Fibroblast of upper back skin (primary cell): Measurements from ENCODE around the gene IRAK2.
"Not testable (repeated sequence)": the region's sequence is repeated elsewhere in the genome, so short reads cannot be mapped to it uniquely, and the experiment has no call there.

ENCODE experiments used
- DNase-seq: peaks from one replicate; pipeline ENCODE4 v3.0.0-alpha.2; 2013

IRAK2 gene

DNA sequence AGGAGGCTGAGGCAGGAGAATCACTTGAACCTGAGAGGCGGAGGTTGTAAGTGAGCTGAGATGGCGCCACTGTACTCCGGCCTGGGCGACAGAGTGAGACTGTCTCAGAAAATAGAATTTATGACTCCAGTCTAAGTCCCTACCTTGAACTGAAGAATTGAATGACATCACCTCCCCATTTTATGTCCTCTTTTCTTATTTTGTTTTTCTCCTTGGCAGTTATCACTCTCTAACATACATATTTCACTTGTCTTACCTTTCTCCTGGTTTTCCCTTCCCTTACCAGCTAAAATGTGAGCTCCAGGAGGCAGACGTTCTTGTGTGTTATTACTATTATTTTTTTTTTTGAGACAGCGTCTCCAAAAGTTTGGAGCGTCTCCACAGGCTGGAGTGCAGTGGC lies 91.1 kb downstream of the IRAK2 start:
- DNase-seq = no peak

DNA sequence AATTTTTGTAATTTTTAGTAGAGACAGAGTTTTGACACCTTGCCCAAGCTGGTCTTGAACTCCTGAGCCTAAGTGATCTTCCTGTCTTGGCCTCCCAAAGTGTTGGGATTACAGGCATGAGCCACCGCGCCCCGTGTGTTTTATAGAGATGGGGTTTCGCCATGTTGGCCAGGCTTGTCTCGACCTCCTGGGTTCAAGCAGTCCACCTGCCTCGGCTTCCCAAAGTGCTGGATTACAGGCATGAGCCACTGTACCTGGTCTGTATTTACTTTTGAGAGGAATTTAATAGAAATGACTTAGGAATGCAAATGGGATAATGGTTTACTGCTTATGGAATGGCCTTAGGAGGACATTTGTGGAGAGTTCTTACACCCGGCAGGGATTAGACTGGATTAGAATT lies 94.3 kb downstream of the IRAK2 start:
- DNase-seq = no peak

DNA sequence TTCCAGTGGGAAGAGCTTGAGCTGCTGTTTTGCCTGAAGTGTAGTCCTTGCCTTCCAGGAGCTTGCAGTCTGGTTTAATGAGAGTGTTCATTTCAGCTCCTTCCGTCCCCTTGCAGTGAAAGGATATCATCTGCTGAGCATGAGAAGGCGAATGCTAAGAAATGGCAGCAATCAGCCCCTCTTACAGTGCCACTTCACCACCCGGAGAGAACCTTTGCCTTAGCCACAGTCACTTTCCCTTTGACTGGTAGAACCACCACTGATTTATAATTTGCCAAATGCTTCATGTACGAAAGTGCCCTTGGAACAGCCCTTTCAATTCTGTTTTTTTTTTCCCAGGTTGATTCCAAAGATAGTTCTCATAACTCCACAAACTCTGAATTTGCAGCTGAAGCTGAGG lies 95.1 kb downstream of the IRAK2 start:
- DNase-seq = no peak

DNA sequence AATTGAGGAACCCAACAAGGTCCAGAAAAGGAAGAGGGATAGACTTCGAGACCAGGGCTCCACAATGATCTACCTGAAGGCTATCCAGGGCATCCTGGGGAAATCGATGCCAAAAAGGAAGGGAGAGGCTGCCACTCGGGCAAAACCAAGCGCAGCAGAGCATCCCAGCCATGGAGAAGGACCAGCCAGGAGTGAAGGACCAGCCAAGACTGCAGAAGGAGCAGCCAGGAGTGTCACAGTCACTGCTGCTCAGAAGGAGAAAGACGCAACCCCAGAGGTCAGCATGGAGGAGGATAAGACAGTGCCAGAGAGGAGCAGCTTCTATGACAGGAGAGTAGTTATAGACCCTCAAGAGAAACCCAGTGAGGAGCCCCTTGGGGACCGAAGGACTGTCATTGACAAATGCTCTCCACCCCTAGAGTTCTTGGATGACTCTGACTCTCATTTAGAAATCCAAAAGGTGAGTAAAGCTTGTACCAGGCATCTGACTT lies 95.5 kb downstream of the IRAK2 start:
- DNase-seq = no peak

DNA sequence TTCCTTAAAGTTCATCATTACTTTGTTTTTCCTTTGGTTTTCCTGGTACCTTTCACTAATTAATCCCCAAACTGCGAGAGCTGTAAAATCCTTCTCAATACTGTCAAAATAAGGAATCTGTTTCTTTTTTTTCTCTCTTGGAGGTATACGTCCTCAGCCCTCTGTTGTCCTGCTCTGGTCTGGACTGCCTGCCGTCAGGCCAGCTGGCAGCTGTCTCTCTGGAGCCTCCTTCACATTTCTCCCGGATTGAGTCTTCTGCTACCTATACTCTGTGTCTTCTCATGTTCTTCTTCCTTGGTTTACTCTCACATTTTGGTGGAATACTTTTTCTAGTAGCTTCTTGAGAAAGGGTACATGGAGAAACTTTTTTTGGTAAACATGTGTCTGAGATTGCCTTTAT lies 97.3 kb downstream of the IRAK2 start:
- no peak for DNase-seq

DNA sequence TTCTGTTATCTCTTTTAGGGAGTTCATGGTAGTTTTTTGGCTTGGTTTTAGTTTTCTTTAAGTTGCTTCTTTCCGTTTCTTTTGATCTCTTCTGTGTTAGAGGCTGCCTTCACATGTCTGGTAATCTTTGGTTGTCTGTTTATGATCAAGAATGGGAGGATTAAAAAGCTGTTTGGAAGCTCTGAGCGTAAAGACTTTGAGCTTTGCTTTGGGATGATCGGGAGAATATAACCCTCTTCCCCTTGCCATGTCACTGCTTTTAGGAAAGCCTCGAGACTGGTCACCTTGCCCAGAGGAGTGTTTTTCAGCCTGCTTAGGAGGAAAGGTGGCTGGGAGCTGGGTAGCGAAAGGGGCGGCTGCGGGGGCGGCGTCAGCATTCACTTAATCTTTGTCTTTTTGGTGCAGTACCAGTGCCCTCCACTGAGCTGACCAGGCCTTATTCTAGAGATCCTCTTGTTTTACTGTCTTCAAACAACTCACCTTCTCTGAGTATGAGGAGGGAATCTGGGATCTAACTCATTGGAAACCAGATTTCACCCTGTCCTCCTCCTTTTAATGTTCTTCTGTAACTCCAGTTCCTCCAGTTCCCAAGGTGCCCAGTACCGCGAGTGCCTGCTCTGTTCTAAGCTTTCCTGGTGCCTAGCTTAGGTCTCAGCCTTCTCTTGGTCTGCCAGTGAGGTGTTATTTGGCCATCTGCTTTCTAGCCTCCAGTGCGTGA lies 99.1 kb downstream of the IRAK2 start:
- peak; percentile 31 for DNase-seq

DNA sequence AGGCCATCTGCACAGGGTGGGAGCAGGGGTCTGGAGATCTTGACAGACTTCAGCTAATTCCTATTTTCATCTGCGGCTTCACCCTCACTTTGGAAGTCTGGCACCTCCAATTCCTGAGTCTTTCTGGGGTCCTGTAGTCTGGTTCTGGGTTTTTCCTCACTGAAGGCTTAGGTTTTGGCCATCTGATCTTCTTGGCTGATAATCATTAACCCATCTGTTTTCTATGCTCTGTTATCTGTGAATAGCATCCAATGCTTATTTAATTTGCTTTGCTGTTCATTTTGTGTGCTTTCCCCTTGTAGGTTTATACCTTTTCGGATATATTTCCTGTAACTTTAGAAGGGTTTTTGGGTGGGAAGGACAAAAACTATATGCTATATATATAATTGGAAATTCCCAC lies 101.1 kb downstream of the IRAK2 start:
- DNase-seq = no peak

DNA sequence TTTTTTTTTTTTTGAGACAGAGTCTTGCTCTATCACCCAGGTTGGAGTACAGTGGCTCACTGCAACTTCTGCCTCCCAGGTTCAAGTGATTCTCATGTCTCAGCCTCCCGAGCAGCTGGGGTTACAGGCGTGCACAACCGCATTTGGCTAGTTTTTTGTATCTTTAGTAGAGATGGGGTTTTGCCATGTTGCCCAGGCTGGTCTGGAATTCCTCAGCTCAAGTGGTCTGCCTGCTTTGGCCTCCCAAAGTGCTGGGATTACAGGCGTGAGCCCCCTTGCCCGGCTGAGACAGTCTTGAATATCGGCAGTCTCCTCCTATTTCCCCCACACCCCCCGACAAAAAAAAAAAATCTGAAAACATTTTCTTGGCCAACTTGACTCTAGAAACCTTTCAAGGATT lies 102.2 kb downstream of the IRAK2 start:
- DNase-seq = not testable (repeated sequence)

DNA sequence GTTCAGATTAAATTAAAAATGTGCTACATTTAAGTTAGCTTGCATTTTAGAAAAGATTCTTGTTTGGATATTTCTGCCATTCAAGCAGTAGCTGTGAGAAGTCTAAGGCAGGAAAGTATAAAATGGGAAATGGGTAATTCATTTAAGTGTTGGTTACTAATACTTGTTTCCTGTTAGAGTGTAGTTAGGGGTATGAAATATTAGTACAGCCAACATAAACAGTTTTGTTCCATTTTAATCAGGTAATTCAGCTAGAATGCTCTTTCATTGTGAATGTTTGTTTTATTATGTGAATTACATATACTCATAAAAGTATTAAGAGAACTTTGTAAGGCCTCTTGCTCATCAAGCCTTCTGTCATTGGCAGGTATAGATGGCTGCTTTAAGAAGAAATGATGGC lies 103.4 kb downstream of the IRAK2 start:
- no peak for DNase-seq

DNA sequence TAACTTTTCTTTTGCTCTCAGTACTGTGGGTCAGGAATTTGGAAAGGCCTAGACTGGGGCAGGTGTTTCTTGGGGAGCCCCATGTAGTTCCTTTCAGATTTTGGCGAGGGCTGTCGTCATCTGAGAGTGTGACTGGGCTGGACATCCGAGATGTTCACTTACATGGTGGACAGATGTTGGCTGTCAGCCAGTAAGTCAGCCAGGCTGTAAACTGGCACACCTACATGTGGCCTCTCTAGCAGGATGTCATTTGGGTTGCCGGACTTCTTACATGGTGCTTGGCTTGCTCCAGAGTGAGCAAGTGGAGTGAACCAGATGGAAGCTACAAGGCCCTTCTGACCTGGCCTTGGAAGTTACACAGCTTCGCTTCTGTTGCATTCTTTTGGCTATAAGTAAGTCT lies 104.2 kb downstream of the IRAK2 start:
- DNase-seq = no peak

DNA sequence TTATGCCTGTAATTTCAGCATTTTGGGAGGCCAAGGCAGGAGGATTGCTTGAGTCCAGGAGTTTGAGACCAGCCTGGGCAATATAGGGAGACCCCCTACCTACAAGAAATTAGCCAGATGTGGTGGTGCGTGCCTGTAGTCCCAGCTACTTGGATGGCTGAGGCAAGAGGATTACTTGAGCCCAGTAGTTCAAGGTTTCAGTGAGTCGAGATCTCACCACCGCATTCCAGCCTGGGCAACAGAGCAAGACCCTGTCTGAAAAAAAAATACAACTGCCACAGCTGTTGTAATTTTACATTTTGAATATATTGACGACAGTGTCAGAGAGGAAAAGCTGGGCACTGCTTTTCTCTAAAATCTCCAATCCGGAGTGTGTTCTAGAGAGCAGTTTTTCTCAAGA lies 104.7 kb downstream of the IRAK2 start:
- DNase-seq = no peak

DNA sequence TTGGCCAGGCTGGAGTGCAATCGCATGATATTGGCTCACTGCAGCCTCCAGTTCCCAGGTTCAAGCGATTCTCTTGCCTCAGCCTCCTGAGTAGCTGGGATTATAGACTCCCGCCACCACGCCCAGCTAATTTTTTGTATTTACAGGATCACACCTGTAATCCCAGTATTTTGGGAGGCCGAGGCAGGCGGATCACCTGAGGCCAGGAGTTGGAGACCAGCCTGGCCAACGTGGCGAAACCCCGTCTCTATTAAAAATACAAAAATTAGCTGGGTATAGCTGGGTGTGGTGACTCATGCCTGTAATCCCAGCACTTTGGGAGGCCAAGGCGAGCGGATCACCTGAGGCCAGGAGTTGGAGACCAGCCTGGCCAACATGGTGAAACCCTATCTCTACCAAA lies 107.8 kb downstream of the IRAK2 start:
- not testable (repeated sequence) for DNase-seq

DNA sequence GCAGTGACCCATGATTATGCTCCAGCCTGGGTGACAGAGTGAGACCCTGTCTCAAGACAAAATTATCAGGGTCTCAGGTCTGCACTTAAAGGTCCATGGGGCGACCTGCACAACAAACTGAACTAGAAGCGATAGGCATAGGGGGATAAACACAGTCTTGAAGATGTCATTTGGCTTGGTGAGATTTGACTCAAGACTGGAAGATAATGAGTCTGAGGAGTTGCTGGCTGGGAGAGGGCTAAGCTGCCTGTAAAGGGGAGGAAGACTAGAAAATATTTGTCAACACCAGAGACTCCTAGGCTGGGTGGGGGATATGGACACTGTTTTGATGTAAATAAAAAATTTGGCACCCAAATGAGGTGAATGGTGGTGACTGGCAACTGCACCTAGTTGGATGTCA lies 108.3 kb downstream of the IRAK2 start:
- no peak for DNase-seq

DNA sequence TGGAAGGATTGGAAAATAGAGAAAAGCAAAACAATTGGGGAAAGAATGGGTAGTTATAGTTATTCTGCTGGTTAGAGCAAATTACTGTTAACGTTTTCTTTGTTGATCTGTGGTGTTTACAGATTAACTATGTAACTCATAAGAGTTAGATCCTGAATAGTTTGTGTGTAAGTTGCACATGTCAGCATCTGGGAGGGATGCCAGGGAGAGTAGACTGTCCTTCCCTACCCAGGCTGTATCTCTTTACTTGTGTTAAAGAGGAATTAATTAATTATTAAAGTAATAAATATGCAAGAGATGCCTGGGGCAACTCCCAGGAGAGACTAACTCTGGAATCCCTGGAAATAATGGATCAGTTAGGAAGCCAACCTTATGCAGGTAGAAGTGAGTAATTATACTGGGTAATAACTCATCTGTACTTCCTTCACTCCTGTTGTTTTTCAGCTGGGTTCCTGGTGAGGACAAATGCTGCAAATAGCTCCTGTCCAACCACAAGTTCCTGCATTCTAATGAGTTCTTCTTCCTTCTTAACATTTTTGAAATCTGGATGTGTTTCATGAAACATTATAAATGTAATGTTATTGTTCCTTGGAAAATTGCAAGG lies 109.1 kb downstream of the IRAK2 start:
- DNase-seq = no peak

DNA sequence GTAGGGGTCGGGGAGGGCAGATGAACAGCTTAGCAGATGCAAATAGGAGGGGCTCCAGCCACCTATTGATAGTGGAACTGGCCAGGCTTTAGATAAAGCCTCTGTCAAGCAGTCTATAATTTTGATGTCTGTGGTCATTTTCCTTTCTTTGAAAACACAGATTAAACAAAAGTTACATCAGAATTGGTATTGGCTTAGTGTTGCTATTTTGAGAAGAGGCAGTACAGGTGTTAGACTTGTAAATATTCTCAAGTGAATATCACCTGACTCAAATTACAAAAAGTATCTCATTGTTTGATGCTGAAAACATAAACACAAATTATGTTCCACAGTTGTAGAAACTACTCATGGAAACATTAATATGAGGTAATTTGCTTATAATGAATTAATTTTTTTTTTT lies 109.9 kb downstream of the IRAK2 start:
- DNase-seq = no peak

DNA sequence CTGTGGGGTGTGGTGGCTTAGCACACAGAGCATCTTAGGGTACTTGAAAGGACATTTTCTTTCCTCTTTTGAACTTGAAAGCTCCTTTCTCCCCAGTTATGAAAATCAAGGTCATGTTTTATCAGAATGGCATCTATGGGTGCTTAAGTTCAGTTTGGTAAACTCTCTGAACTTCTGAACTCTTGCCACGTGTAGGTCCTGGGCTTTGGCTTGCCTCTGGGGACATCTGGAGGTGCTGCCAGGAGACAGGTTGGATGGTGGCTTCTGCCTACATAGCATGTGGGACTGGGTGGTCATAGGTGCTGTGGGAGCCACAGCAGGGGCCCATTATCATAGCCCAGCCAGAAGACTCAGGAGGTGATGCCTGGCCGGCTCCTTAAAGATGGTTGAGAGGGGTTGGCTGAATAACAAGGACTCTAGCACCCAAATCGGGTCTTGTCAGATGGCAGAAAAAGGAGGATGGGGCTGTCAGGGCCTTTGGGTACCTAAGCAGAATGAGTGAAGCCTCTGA lies 112.5 kb downstream of the IRAK2 start:
- DNase-seq = no peak

DNA sequence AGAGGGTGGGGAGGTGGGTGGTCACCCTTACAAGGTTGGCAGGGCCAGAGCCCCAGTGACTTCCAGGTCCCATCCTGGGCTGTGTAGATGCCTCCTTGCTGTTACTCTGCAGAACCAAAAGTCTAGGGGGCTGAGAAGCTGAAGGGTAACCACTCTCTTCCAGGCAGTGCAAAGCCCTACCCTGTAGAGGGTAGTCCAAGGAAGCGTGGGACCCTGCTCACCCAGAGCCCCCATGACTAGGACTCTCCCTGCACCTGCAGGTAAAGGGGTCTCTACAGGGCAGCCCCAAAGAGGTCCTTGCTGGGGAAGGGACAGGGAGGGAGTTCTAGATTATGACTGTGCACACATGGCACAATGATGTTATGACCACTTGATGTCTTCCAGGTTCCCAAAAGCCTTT lies 113.8 kb downstream of the IRAK2 start:
- DNase-seq = no peak

DNA sequence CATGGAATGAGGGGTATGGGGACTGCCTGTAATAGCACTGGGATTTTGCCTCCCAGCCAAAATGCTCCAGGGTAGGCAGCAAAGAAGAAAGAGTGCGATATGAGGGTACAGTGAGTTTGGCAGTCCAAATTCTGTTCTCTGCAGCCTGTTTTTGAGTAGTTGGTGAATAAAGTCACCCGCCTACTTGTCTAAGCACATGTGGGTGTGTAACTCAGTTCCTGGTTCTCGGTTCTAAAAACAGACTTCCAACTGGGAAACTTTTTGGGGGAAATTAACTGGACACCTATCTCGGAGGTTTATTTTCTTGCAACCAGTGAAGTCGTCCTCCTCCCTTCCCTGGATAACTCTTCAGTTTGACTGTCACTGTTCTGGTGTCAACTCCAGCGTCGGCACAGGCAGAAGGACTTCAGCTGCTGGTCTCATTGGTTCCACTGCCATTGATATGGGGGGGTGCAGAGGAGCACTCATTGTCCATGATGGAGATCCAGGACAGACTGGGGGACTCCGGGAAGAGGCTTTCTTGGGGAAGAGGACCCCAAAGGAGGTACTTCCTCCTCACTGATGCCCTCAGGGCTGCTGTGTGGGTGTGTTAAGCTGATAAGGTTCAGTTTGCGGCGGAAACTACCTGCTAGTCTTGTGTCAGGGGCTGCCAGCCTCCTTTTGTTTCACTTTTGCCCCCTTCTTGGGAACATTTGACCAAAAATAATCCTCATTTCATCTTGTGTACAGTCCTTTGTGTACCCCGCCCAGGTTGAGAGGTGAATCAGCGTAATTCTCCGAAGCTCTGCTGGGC lies 114.9 kb downstream of the IRAK2 start:
- no peak for DNase-seq

DNA sequence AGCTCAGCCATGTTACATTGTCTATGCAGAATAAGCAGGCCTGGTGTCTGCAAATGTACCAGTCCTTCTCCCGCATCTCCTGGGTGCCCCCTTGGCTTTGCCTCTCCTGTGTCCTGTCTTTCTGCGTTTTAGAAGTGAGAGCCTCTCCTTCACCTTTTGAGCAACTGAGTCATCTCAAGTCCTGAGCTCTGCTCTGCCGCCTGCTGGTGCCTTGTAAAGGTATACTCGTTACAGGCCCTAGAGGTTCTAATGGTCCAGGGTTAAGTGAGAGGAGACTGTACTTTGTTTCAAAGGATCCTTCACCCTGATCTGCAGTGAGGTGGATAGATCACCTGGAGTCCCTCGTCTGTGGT lies 115.4 kb downstream of the IRAK2 start:
- DNase-seq = no peak

DNA sequence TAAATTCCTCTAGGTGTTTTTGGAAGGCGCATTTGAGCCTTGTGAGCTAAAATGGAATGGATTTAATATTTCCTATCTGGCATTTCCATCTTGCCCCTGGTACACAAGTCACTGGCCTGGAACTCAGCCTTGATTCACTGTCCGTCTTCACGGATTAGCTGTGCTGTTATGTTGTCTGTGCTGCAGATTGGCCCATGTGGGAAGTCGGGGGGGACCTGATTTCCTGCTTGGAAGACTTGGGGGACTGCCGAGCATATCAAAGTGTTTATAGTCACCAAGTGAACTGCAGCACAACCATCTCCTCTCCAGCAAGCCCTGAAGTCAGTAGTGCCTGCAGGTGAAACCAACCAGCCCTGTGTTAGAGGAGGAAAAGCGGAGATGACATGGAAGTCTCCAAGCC lies 115.9 kb downstream of the IRAK2 start:
- no peak for DNase-seq

DNA sequence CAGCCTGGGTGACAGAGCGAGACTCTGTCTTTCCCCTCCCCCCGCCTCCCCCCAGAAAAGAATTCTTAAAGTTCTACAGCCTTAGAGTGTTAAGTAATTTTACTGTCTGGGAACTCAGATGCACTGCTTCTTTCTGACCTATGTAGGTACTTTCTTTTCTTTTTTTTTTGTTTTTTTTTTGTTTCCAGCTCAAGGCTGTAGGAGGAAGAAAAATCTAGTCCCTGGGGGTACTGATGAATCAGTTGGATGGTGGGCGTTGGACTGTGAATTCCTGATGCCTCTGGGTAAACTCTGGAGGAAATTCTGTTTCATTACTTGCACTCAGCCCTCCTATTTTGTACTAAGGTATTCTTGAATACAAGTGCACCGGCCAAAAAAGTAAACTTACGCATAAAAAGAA lies 117.2 kb downstream of the IRAK2 start:
- DNase-seq = peak; percentile 42

DNA sequence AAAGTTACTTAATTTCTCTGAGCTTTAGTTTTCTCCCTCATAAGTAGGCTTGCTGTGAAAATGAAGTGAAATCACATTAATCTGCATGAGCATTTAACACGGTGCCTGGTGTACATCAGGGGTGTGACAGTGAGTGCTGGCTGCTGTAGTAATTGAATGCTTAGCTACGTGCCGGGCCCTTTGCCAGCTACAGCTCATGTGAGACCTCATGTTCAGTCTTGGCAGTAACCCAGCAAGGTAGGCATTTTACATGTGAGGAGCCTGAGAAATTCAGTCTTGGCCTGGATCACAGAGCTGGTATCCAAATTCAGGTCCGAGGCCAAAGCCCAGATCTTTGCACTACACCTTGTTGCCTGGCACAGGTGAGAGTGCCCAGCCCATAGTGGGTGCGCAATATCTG lies 118.9 kb downstream of the IRAK2 start:
- no peak for DNase-seq

DNA sequence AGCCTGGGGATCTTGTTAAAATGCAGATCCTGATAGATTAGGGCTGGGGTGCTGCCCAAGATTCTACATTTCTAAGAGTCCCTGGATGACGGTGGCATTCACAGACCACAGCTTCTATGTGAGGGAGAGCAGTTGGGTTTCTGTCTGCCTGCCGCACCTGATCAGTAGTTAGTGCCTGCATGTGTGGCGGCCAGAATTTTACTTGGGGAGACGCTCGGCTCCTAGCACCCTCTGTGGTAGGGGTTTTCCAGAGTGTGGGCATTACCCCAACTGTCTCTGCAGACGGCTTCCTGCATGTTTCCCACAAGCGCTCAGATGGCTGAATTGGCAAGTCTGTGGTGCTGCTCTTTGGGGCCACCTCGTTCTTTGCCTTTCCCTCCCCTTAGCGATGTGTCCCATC lies 119.8 kb downstream of the IRAK2 start:
- no peak for DNase-seq
